ENCODE data around the gene ATP8B4. TPM values are rescaled to one million over a fixed set of nuclear protein-coding genes. Genes with fewer than 3 reads are reported as not detected.

Gene ATP8B4
- total and polyA plus RNA-seq, 2 donors (not counting 1 experiment from before 2014, with no cell fraction given) = 0.42 TPM; not detected in 1

DNA sequence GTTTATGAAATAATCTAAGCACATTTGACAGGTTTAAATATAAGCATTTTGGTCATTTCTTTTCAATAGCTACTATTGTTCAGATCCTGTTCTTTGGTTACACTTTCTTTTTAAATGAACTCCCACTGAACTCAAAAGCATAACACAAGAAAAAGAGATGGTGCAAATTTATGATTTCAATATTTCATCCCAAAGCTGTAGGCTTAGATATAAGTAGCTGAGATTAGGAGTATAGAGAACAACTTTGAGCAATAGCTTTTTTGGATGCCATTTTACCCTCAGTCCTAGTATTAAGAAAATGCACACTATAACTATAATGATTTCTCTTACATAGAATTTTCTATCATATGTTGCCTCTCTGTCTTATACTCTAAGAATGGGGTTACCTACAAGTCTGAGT lies 213.8 kb downstream of the ATP8B4 start:
- Mint-ChIP-seq H3K9me3 (ENCODE audit: insufficient read depth) (peaks cover 2% of the 10 kb centered on the region), H3K4me3 (no peak overlapping the region), H3K27me3 (peaks cover 9% of the 10 kb centered on the region), H3K4me1 (no peaks in the 10 kb centered on the region), H3K27ac (no peak overlapping the region)
- CTCF ChIA-PET = interaction anchor here (1.0 kb wide), 1 partner anchor 36 kb away, joined by 3 read pairs; no protein-coding TSS in a partner anchor
- peaks cover 0 to 7% (median 0%) of the 10 kb centered on the region in 4 experiments for H3K27me3 ChIP-seq (replicated peaks in 1 of 4; ENCODE audit: control extremely low read depth in 1 of 4, control insufficient read depth in 3 of 4, insufficient read depth in 4 of 4, low read length in 3 of 4)
- intact Hi-C loops (cut with micrococcal nuclease) = no loop called here
- no peak overlapping the region for H3K9ac ChIP-seq (ENCODE audit: low read length)
- POLR2A ChIA-PET = no interaction called here
- no peak overlapping the region for H3K4me2 ChIP-seq (replicated peaks; ENCODE audit: low read depth, low read length, poor library complexity, severe bottlenecking)
- no peak overlapping the region for H2AFZ ChIP-seq (ENCODE audit: insufficient read depth, low read depth, low read length, poor library complexity, severe bottlenecking)
- no peak for ATAC-seq (ENCODE audit: low read depth)
- no peak for TF ChIP-seq EZH2 (IDR thresholded peaks at IDR 0.05; ENCODE audit: borderline replicate concordance, insufficient read depth, low read depth, low read length, poor library complexity, severe bottlenecking)
- TF ChIP-seq, protein P1, sequence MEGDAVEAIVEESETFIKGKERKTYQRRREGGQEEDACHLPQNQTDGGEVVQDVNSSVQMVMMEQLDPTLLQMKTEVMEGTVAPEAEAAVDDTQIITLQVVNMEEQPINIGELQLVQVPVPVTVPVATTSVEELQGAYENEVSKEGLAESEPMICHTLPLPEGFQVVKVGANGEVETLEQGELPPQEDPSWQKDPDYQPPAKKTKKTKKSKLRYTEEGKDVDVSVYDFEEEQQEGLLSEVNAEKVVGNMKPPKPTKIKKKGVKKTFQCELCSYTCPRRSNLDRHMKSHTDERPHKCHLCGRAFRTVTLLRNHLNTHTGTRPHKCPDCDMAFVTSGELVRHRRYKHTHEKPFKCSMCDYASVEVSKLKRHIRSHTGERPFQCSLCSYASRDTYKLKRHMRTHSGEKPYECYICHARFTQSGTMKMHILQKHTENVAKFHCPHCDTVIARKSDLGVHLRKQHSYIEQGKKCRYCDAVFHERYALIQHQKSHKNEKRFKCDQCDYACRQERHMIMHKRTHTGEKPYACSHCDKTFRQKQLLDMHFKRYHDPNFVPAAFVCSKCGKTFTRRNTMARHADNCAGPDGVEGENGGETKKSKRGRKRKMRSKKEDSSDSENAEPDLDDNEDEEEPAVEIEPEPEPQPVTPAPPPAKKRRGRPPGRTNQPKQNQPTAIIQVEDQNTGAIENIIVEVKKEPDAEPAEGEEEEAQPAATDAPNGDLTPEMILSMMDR (IDR thresholded peaks at IDR 0.05) = no peak
- H3K36me3 ChIP-seq (replicated peaks in 1 of 2; ENCODE audit: control extremely low read depth in 1 of 2, control insufficient read depth in 1 of 2, extremely low read depth in 1 of 2, insufficient read depth in 2 of 2, low read length in 1 of 2) = no peaks in the 10 kb centered on the region
- no peak for DNase-seq
- no peaks in the 10 kb centered on the region for H4K20me1 ChIP-seq (ENCODE audit: control insufficient read depth, insufficient read depth, low read length, poor library complexity, severe bottlenecking)
- H3K4me1 ChIP-seq (ENCODE audit: control insufficient read depth in 2 of 2, insufficient read depth in 2 of 2, low read length in 2 of 2) = no peaks in the 10 kb centered on the region
- peaks cover 0 to 12% (median 0%) of the 10 kb centered on the region in 3 donors for H3K9me3 ChIP-seq (ENCODE audit: control extremely low read depth in 1 of 3, control insufficient read depth in 2 of 3, insufficient read depth in 1 of 3, low read length in 2 of 3)
- no peaks in the 10 kb centered on the region for H3K79me2 ChIP-seq (ENCODE audit: control insufficient read depth, insufficient read depth, low read length)
- H3K27ac ChIP-seq (ENCODE audit: low read length in 2 of 2) = no peak overlapping the region
- no peak overlapping the region for H3K4me3 ChIP-seq (ENCODE audit: control extremely low read depth in 1 of 5, extremely low read depth in 1 of 5, insufficient read depth in 1 of 5, low read depth in 2 of 5, low read length in 4 of 5)

DNA sequence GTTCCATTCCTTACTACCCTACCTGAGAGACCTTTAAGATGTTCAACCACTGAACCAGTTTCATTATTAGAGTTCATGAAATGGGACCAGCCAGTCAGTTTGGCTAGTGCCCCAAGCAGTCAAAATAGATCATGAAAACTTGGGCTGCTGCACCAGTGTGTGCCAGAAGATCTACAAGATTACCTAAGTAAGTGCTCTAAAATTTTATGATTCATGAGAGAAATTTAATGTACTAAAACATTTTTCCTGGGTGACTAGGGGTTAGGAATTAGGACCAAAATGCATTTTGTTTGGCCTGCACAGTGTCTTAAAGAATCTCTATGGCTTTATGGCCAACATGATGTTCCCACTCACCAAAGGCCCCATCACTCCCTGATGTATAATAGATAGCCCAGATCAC lies 214.7 kb downstream of the ATP8B4 start:
- intact Hi-C loops (cut with micrococcal nuclease) = no loop called here
- Histone ChIP-seq H3K4me2 (replicated peaks; ENCODE audit: low read depth, low read length, poor library complexity, severe bottlenecking) (no peak overlapping the region), H3K9me3 (ENCODE audit: control extremely low read depth in 1 of 3, control insufficient read depth in 2 of 3, insufficient read depth in 1 of 3, low read length in 2 of 3) (peaks cover 0 to 9% (median 0%) of the 10 kb centered on the region in 3 donors), H3K4me1 (ENCODE audit: control insufficient read depth in 2 of 2, insufficient read depth in 2 of 2, low read length in 2 of 2) (no peaks in the 10 kb centered on the region), H3K4me3 (ENCODE audit: control extremely low read depth in 1 of 5, extremely low read depth in 1 of 5, insufficient read depth in 1 of 5, low read depth in 2 of 5, low read length in 4 of 5) (no peak overlapping the region), H2AFZ (ENCODE audit: insufficient read depth, low read depth, low read length, poor library complexity, severe bottlenecking) (no peak overlapping the region), H3K36me3 (replicated peaks in 1 of 2; ENCODE audit: control extremely low read depth in 1 of 2, control insufficient read depth in 1 of 2, extremely low read depth in 1 of 2, insufficient read depth in 2 of 2, low read length in 1 of 2) (no peaks in the 10 kb centered on the region), H3K79me2 (ENCODE audit: control insufficient read depth, insufficient read depth, low read length) (no peaks in the 10 kb centered on the region), H4K20me1 (ENCODE audit: control insufficient read depth, insufficient read depth, low read length, poor library complexity, severe bottlenecking) (no peaks in the 10 kb centered on the region), H3K9ac (ENCODE audit: low read length) (no peak overlapping the region), H3K27ac (ENCODE audit: low read length in 2 of 2) (no peak overlapping the region), H3K27me3 (replicated peaks in 1 of 4; ENCODE audit: control extremely low read depth in 1 of 4, control insufficient read depth in 3 of 4, insufficient read depth in 4 of 4, low read length in 3 of 4) (peaks cover 0 to 7% (median 0%) of the 10 kb centered on the region in 4 experiments)
- TF ChIP-seq, protein P1 (IDR thresholded peaks at IDR 0.05) = no peak
- TF ChIP-seq EZH2 (IDR thresholded peaks at IDR 0.05; ENCODE audit: borderline replicate concordance, insufficient read depth, low read depth, low read length, poor library complexity, severe bottlenecking) = no peak
- Mint-ChIP-seq H3K4me1 (no peaks in the 10 kb centered on the region), H3K27ac (no peak overlapping the region), H3K9me3 (ENCODE audit: insufficient read depth) (no peaks in the 10 kb centered on the region), H3K27me3 (peaks cover 9% of the 10 kb centered on the region), H3K4me3 (no peak overlapping the region)
- ATAC-seq (ENCODE audit: low read depth) (no peak), DNase-seq (no peak)
- ChIA-PET POLR2A (no interaction called here), CTCF (interaction anchor here (1.0 kb wide), 1 partner anchor 35 kb away, joined by 3 read pairs; no protein-coding TSS in a partner anchor)

Measured in B cell (primary cell).